Activated CD4-positive, alpha-beta T cell treated with anti-CD3 and anti-CD28 coated beads, Interleukin-10, Interleukin-2, amounts not matched to agents 100 ng/mL and 50 ng/mL, durations not matched to agents 16 hours and 8 hours (primary cell): ENCODE measurements around the gene ANXA2.
"Not testable (repeated sequence)": the region's sequence is repeated elsewhere in the genome, so short reads cannot be mapped to it uniquely, and the experiment has no call there.

Source experiments
- DNase-seq: peaks from one replicate; pipeline ENCODE4 v3.0.0-alpha.2; 2020

ANXA2 gene

GRCh38 chr15:60338810-60339209 lies 59.0 kb downstream of the ANXA2 start:
- DNase-seq: no peak

GRCh38 chr15:60337076-60337475 lies 60.7 kb downstream of the ANXA2 start:
- no peak for DNase-seq

- DNase-seq: not testable (repeated sequence)
Measured at GRCh38 chr15:60335296-60335695, 62.5 kb downstream of the ANXA2 start.

GRCh38 chr15:60328852-60329443 lies 68.8 kb downstream of the ANXA2 start:
- DNase-seq: peak; percentile 30

GRCh38 chr15:60326824-60327654 lies 70.7 kb downstream of the ANXA2 start:
- DNase-seq: peak; percentile 69

GRCh38 chr15:60326343-60326742 lies 71.4 kb downstream of the ANXA2 start:
- DNase-seq: no peak

GRCh38 chr15:60325905-60326304 lies 71.9 kb downstream of the ANXA2 start:
- DNase-seq: no peak

GRCh38 chr15:60324706-60325438 lies 72.9 kb downstream of the ANXA2 start:
- DNase-seq: no peak

GRCh38 chr15:60323322-60323721 lies 74.5 kb downstream of the ANXA2 start:
- DNase-seq: no peak

- DNase-seq: no peak
Measured at GRCh38 chr15:60320365-60320764, 77.4 kb downstream of the ANXA2 start.

GRCh38 chr15:60318216-60318867 lies 79.4 kb downstream of the ANXA2 start:
- DNase-seq: no peak

- DNase-seq: no peak
Measured at GRCh38 chr15:60316961-60317360, 80.8 kb downstream of the ANXA2 start.

- DNase-seq: no peak
Measured at GRCh38 chr15:60315878-60316277, 81.9 kb downstream of the ANXA2 start.

- DNase-seq: no peak
Measured at GRCh38 chr15:60313906-60314305, 83.9 kb downstream of the ANXA2 start.

GRCh38 chr15:60307034-60307433 lies 90.8 kb downstream of the ANXA2 start:
- no peak for DNase-seq

- no peak for DNase-seq
Measured at GRCh38 chr15:60301024-60301423, 96.8 kb downstream of the ANXA2 start.

GRCh38 chr15:60299452-60300047 lies 98.2 kb downstream of the ANXA2 start:
- DNase-seq: no peak
